IPS-15b (cell line): ENCODE results near the gene ALG9.

Experiments
- H3K27me3 ChIP-seq: one replicate; pipeline ENCODE4 v1.6.1; 2013; ENCODE audit warnings: low read length; ENCODE audit not compliant: control insufficient read depth, insufficient read depth
- H3K36me3 ChIP-seq: one replicate; pipeline ENCODE4 v1.6.1; 2013; ENCODE audit warnings: low read length; ENCODE audit not compliant: control insufficient read depth, insufficient read depth
- H3K4me1 ChIP-seq: one replicate; pipeline ENCODE4 v1.6.1; 2013; ENCODE audit warnings: mild to moderate bottlenecking, low read length; ENCODE audit not compliant: control insufficient read depth, insufficient read depth
- H3K4me3 ChIP-seq: one replicate; pipeline ENCODE4 v1.5.1; 2013; ENCODE audit warnings: low read depth, low read length
- H3K9ac ChIP-seq: one replicate; pipeline ENCODE4 v1.6.1; 2013; ENCODE audit warnings: low read depth, mild to moderate bottlenecking, low read length
- H3K9me3 ChIP-seq: one replicate; pipeline ENCODE4 v1.6.1; 2013; ENCODE audit warnings: mild to moderate bottlenecking, low read length; ENCODE audit not compliant: control insufficient read depth, insufficient read depth

ALG9 gene

DNA sequence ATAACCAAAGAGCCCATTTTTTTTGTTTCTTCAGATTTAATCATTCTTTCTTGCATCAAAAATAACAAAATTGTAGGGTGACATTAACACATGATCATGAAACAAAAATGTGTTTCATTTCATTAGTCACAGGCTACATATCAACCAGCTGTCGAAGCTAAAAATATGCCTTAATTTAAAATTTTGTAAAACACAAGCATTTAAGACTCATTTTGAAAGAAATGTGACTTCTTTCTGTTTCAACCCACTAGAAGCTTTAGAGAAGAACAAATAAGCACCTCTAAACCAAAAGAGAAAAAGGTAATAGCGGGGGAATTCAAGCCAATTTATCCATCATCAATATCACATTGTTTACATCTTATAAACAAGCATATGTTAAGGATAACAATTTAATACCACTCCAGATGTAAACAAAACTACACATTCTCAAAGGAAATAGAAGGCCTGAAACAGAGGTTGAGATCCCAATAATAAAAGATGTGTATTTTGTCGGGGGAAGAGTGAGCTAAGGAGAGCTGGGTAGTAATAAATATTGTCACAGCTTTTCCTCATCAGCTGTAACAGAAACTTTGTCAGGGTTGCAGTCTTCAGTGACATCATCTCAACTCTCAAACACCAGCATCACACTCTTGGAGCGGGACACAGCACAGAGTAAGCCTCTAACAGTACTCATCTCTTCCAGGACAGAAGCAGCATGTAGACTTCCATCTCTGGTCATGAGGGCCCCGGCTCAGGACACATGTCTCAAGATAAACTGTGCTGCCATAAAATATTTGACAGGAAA is 42.0 kb downstream of the ALG9 start:
- H3K9me3 ChIP-seq = no peaks in the 10 kb centered on the region
- H3K36me3 ChIP-seq = no peaks in the 10 kb centered on the region
- H3K4me3 ChIP-seq = no peak overlapping the region
- no peaks in the 10 kb centered on the region for H3K27me3 ChIP-seq
- no peak overlapping the region for H3K9ac ChIP-seq
- H3K4me1 ChIP-seq = peaks cover 4% of the 10 kb centered on the region

DNA sequence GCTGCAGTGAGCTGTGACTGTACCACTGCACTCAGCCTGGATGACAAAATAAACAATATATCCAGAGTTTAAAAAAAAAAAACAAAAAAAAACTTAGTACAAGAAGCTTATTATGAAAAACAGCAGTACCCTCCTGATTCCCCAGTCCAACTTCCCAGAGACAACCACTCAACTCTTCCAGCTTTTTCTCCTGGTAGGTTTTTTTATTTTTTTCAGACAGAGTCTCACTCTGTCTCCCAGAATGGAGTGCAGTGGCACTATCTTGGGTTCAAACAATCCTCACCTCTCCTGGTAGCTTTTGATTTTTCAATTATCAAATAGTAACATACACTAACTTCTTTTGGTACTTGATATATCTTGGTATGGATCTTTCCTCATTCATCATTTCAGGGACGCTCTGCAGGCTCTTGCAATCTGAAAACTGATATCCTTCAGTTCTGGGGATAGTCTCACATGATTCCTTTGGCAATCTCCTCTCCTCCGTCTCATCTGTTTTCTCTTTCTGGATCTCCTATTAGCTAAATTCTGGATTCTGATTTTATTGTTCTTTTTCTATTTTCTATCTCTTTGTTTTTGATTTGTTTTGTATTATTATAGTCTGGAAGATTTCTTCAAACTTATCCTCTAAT is 44.9 kb downstream of the ALG9 start:
- H3K27me3 ChIP-seq = no peaks in the 10 kb centered on the region
- H3K9ac ChIP-seq = no peak overlapping the region
- H3K36me3 ChIP-seq = no peaks in the 10 kb centered on the region
- no peak overlapping the region for H3K4me3 ChIP-seq
- H3K4me1 ChIP-seq = peaks cover 7% of the 10 kb centered on the region
- no peaks in the 10 kb centered on the region for H3K9me3 ChIP-seq

DNA sequence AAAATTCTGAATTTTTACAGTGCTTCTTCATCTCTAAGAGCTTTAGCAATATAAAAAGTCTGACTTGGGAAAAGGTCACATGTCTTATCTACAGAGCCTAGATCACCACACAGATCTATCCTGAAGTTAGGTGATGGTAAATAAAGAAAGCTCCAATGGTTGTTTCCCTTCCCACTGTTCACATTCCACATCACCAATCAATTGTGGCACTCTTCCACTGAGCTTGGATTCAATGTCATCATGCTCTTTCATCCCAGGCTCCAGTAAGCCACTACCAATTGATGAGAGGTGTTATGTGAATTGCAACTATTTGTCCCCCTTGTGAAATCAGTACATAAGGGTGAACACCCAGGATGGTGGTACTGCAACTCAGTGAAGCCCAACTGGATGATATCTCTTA is 47.8 kb downstream of the ALG9 start:
- Histone ChIP-seq H3K4me1 (peaks cover 7% of the 10 kb centered on the region), H3K4me3 (no peak overlapping the region), H3K36me3 (no peaks in the 10 kb centered on the region), H3K9ac (no peak overlapping the region), H3K9me3 (no peaks in the 10 kb centered on the region), H3K27me3 (no peaks in the 10 kb centered on the region)

DNA sequence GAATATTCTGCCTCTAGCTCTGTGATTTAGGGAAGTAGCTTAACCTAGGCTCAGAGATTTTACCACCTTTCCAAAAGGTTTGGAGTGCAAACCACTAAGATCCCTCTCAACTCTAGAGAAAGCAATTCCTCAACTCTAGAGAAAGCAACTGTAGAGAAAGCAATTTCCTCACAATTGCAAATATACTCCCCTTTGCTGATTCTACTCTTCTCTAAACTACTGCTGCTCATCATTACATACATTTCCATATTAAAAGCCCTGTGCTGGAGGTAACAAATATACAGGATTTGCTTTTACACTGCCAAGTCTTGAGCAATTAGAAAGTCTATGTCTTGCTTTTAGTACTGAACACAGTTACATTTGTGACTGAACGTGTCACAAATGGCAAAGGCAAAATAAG is 48.2 kb downstream of the ALG9 start:
- H3K9me3 ChIP-seq = no peaks in the 10 kb centered on the region
- H3K36me3 ChIP-seq = no peaks in the 10 kb centered on the region
- peaks cover 7% of the 10 kb centered on the region for H3K4me1 ChIP-seq
- H3K27me3 ChIP-seq = no peaks in the 10 kb centered on the region
- no peak overlapping the region for H3K9ac ChIP-seq
- H3K4me3 ChIP-seq = no peak overlapping the region

DNA sequence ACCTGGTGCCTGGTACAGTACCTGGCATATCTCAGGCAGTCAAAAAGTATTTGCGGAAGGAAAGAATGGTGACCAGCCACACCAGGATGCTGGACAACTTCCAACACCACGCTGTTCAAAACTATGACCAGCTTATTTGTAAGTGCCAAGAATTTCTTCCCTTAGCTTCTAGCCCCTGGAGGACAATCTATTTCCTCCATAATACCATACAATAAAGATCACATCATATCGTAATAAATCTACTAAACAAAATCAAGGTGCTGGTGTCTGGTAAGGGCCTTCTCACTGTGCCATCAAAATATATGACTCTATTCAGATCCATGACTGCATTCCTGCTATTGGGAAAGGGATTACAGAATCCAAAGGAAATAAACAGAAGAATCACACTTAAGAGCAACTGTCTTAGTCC is 51.5 kb downstream of the ALG9 start:
- Histone ChIP-seq H3K9ac (no peak overlapping the region), H3K4me3 (no peak overlapping the region), H3K36me3 (no peaks in the 10 kb centered on the region), H3K4me1 (peaks cover 5% of the 10 kb centered on the region), H3K9me3 (no peaks in the 10 kb centered on the region), H3K27me3 (no peaks in the 10 kb centered on the region)

DNA sequence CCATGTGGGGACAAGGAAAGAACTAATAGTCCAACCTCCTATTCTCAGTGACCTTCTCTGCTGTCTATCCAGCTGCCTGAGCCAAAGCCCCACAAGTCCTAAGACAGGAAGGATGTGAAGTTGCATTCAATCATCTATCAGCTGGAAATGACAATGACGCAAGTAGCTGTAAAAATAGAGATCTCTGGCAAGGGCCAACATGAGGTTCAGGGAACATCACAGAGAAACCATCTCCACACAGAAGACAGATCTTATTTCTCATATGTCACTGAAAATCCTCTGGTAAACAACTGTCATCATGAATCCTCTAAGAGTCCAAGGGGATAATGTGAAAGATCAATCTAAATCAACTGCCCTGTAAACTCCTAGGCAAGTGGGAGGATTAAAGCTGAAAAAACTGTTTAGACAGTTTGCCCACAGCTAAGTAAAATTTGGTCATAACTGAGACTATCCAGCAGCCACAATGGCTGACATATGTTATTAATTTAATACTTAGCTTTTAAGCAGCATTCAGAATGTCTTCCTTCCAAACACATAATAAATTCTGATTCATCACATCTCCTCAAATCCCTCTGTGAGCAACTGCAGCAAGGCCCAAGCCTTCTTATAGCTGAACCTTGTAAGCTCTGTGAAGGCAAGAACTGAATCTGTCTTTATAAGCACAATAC is 52.1 kb downstream of the ALG9 start:
- no peaks in the 10 kb centered on the region for H3K27me3 ChIP-seq
- H3K4me1 ChIP-seq = peaks cover 4% of the 10 kb centered on the region
- no peaks in the 10 kb centered on the region for H3K9me3 ChIP-seq
- no peaks in the 10 kb centered on the region for H3K36me3 ChIP-seq
- no peak overlapping the region for H3K9ac ChIP-seq
- no peak overlapping the region for H3K4me3 ChIP-seq

DNA sequence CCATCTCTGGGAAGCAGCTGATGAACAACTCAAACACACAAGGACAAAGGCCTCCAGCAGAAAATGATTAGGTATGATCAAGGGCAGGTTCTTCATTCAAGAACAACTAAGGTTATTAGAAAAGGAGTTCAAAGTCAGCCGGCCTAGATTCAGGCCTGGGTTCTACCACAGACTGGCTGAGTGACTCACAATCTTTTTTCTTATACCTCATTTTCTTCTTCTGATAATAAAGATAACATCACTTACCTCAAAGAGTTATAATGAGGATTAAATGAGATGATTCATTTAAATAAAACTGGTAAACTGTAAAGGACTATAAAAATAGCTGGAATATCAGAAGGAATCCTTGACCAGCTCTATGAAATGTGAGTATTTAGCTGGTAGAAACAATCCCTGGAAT is 55.9 kb downstream of the ALG9 start:
- Histone ChIP-seq H3K36me3 (no peaks in the 10 kb centered on the region), H3K9me3 (no peaks in the 10 kb centered on the region), H3K9ac (no peak overlapping the region), H3K27me3 (no peaks in the 10 kb centered on the region), H3K4me3 (no peak overlapping the region), H3K4me1 (no peaks in the 10 kb centered on the region)

DNA sequence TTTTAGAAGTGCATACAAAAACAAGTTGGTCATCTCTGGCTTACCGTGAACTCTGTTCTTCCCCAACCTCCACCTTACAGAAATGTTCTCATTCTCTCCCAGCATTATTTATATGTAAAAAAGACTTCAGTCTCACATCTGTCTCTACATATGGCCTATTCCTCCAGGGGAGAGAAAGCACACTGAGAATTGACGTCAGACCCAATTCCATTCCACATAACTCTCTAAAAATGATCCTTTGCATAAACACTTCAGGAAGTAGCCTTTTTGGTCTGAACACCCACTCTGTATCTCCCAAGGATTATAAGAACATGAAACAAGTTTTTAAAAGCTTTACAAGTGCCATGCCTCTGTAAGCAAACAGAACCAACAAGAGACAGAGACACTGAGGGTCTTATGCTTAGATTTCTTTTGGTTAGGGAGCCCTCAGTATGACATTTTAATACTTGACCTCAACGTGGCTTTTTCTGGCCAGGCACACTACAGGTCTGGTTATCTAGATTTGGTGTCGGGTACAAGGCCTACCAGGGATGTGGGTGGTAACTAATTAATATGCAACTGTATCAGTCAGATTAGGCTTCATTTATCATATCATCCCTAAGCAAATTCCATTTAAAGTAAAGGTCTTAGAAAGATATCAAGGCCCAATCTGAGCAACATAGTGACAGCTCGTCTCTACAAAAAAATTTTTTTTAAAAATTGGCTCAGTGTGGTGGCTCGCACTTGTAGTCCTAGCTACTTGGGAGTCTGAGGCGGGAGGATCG is 56.6 kb downstream of the ALG9 start:
- Histone ChIP-seq H3K4me1 (no peaks in the 10 kb centered on the region), H3K9ac (no peak overlapping the region), H3K4me3 (no peak overlapping the region), H3K9me3 (no peaks in the 10 kb centered on the region), H3K27me3 (no peaks in the 10 kb centered on the region), H3K36me3 (no peaks in the 10 kb centered on the region)

DNA sequence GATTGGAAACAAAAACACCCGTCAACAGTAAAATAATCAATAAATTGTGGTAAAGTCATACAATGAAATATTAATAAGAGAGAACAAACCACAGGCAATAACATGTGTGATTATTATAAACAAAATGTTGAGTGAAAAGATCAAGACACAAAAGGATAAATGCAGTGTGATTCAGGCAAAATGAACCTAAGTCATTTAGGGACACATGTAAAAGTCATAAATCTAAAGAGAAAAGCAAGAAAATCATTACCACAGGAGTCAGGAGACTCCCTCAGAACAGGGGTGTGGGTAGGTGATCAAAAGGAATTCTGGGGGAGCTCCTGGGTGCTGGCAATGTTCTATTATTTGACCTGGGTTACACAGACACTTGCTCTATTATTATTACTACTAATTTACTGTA is 57.3 kb downstream of the ALG9 start:
- Histone ChIP-seq H3K9me3 (no peaks in the 10 kb centered on the region), H3K9ac (no peak overlapping the region), H3K4me1 (no peaks in the 10 kb centered on the region), H3K27me3 (no peaks in the 10 kb centered on the region), H3K4me3 (no peak overlapping the region), H3K36me3 (no peaks in the 10 kb centered on the region)

DNA sequence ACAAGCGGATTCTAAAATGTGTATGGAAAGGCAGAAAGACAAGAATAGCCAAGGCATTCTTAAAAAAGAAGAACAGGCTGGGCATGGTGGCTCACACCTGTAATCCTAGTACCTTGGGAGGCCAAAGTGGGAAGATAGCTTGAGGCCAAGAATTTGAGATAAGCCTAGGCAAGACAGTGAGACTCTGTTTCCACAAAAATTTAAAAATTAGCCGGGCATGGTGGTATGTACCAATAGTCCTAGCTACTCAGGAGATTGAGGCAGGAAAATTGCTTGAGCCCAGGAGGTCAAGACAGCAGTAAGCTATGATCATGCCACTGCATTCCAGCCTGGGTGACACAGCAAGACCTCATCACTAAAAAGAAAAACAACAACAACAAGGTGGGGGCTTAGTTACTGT is 59.2 kb downstream of the ALG9 start:
- Histone ChIP-seq H3K36me3 (no peaks in the 10 kb centered on the region), H3K4me3 (no peak overlapping the region), H3K27me3 (no peaks in the 10 kb centered on the region), H3K9me3 (no peaks in the 10 kb centered on the region), H3K9ac (no peak overlapping the region), H3K4me1 (no peaks in the 10 kb centered on the region)

DNA sequence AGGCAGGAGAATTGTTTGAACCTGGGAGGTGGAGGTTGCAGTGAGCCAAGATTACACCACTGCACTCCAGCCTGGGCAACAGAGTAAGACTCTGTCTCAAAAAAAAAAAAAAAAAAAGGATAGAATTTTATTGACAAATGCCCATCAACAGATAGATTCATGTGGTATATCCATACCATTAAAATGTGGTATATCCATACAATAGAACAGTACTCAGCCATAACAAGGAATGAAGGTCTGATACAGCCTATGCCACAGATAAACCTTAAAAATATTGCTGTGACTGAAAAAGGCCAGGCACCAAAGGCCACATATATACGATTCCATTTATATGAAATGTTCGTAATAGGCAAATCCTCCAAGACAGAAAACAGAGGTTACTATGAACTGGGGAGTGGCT is 59.9 kb downstream of the ALG9 start:
- Histone ChIP-seq H3K9me3 (no peaks in the 10 kb centered on the region), H3K27me3 (no peaks in the 10 kb centered on the region), H3K36me3 (no peaks in the 10 kb centered on the region), H3K4me1 (no peaks in the 10 kb centered on the region), H3K4me3 (no peak overlapping the region), H3K9ac (no peak overlapping the region)
